Measurements from ENCODE around the gene ZNF749.

The ZNF749 gene

GRCh38 chr19:57435062-57435978, at the start of gene ZNF749:
Gene ZNF749, plus strand, starts transcription at chr19:57435325. Its CDS starts 254 bp downstream, at chr19:57435579.
- FAIRE-seq: peak; percentile 95

GRCh38 chr19:57389194-57389729, 45.9 kb upstream of the ZNF749 start:
- peak; percentile 99 for FAIRE-seq

DNA sequence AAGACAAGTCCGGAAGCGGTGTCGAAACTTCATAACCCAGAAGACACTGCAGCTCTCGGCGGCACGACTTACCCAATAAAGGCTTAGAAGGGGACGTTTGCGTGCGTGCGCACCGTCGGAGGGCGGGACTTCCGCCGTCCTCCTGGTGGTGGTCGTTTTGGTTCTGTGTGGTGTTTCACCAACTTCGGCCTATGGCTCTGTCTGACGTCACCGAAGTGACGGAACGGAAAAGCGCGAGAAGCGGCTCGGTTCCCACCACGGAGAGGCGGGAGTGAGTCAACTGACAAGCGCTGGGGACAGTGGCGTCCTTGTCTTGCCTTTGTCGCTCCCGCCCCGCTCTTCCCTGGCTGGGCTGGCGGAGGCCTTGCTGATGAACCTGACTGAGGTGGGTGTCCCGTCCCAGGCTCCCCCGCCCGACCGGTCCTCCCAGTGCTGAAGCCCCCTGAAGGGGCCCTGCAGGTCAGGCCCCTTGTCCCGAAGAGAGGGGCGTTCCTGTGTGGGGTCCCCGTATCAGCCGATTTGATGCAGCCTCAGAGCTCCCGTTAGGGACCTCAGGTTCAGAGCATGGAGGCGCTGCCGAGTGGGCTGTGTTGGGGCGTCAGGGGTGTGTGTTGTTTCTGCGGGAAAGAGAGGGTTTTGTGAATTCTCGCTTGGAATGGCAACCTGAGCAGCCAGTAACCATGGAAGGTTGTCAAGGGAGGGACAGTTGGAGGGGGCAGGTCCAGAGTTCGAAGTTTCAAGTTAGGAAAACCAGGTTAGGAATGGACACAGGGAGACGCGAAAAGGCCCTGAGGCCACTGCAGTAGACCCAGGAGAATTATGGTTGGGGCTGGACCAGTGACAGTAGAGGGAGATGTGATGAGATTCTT, 45.2 kb upstream of the ZNF749 start, which contains the start of gene ZNF548:
Gene ZNF548 (plus strand): TSS at position 125 of the 869 bp plus-strand sequence. CDS start 246 bp downstream, at position 371.
- FAIRE-seq: no peak

DNA sequence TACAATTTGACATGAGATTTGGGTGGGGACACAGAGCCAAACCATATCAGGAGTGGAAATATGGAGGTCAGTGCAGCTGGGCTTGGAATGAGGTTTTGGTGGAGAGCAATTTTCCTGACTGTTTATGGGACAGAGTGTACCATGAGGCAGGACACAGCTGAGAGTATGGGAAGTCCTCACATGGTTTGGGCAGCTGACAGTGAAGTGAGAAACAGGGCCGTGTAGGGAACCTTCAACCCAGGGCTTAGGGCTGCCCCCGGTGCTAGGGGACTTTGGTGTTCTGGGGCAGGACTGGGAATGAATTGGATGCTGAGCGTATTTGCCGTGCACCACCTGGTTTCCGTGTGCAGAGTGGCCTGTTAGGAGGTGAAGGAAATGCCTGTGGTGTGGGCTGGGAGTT, 39.4 kb upstream of the ZNF749 start:
- no peak for FAIRE-seq

GRCh38 chr19:57398868-57399267, 36.3 kb upstream of the ZNF749 start:
- FAIRE-seq: no peak

GRCh38 chr19:57403737-57404563, 31.2 kb upstream of the ZNF749 start:
- no peak for FAIRE-seq

DNA sequence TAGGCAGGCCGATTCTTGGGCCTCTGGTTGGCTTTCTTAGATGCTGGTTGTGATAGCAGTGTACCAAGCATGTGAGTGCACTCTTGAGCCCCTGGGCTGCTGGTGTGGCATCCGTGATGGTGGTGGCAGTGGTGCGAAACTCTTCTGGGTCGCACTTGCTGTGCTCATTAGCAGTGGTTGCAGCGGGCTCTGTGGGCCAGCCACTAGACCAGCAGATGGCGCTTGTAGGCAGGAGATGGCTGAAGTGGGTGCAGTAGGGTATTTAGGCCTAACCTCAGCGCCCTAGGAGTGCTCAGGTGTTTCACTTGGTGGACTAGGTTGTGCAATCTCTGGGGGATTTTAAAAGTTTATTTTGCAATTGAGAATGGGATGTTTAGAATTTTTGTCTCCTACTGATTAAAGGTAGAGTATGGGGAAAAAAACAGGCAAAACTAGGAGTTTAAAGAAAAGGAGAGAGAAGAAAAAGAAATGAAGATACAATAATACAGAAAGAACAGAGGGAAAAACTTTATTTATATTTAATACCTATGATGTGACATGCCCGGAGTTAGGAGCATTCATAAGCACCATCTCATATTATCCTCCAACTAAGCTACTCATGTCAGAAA, 28.5 kb upstream of the ZNF749 start:
- FAIRE-seq: peak; percentile 27

DNA sequence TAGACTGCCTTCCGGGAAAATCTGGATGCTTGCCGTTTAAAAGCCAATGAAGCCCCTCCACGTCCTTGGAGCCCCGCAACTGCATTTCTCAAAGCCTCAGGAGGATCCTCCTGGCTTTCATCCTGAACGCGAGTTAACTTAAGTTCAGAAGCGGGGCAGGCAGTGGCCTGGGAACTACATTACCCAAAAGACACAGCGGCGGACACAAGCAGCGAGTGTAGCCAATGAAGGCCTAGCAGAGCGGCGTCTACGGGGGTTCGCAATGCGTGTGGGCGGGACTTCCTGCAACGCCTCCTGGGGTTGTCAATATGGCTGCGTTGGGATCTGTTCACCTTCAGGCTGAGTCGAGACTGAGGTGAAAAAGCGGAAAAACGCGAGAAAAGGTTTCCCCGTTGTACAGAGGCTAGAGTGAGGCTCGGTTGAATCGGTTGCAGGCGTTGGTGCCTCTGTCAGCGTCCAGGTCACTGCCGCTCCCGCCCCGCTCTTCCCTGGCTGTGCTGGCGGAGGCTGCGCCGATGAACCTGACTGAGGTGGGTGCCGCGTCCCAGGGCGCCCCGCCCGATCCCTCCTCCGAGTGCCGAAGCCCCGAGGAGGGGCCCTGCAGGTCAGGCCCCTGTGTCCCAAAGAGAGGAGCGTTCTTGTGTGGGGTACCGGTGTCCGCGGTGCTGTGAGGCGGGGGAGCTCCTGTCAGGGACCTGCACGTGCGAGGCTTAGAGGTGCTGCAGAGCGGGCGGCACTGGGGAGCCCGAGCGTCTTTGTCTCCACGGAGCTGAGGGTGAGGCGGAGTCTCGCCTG, 24.1 kb upstream of the ZNF749 start, which contains the start of gene ZNF17:
Gene ZNF17 (plus strand): TSS at position 285 of the 795 bp plus-strand sequence. CDS start 2,455 bp downstream, outside the sequence.
- peak; percentile 96 for FAIRE-seq

- FAIRE-seq: no peak
Measured at GRCh38 chr19:57419439-57419838, 15.7 kb upstream of the ZNF749 start.

DNA sequence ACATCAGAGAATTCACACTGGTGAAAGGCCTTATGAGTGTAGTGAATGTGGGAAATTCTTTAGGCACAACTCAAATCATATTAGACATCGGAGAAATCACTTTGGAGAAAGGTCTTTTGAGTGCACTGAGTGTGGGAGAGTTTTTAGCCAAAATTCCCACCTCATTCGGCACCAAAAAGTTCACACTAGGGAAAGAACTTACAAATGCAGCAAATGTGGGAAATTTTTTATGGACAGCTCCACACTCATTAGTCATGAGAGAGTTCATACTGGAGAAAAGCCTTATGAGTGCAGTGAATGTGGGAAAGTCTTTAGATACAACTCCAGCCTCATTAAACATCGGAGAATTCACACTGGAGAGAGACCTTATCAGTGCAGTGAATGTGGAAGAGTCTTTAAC, 14.1 kb upstream of the ZNF749 start:
- FAIRE-seq: no peak

DNA sequence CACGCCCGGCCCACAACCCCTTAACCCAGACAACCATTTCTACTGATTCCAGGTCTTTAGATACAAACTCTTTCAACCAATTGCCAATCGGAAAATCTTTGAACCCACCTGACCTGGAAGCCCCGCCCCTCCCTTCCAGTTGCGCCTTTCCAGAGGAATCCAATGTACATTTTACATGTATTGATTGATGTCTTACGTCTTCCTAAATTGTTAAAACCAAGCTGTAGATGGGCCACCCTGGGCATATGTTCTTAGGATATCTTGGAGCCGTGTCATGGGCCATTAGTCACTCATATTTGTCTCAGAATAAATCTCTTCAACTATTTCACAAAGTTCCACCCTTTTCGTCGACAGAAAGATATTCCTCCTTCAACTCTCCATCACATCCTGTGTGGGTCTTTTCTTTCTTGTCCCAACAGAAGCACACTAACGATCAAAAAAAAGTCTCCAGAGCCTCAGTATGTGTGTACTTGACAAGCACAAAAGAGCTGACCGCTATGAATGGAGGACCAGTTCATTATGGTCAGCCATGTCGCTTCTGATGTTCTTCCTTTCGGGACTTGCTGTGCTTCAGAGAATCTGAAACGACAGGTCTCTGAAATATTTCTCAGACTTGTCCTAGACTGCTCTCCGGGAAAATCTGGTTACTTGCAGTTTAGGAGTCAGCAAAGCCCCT, 601 bp upstream of the ZNF749 start:
- FAIRE-seq: no peak

DNA sequence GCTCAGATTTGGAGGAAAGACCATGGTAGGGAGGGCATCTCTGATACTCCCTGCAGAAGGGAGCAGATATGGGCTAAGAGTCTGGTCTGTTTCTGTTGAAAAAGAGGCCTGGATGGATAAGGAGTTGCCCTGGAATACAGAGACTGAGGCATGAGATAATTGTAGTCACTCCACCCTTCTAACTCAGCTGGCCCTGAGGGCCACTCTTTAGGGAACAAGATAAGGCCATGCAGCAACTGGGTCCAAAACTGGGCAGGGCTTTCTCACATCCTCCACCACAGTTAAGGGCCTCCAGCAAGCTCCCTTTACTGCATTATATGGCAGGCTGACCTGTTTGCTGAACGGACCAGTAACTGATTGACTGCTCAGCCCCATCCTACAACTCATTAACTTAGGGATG, 1.3 kb downstream of the ZNF749 start:
- FAIRE-seq: no peak

GRCh38 chr19:57437931-57438330, 2.8 kb downstream of the ZNF749 start:
- no peak for FAIRE-seq

DNA sequence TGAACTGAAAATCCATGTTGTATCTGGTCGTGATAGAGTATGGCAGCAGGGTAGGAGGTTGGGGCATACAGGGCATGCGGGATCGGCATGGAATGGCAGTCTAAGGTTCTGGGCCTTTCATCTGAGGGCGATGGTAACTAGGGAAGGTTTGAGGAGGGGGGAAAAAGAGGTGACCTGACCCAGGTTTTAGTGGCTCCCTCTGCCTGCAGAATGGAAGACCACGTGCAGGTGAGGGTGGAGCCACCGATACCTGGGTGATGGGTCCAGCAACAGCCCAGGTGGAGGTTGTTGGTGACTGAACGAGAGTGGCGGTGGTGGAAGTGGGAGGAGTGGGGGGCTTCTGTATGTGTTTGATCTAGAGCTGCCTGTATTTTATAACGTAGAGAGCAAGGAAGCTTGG, 3.8 kb downstream of the ZNF749 start:
- FAIRE-seq: no peak

- FAIRE-seq: no peak
Measured at GRCh38 chr19:57441979-57442752, 7.0 kb downstream of the ZNF749 start.

- FAIRE-seq: no peak
Measured at GRCh38 chr19:57443121-57443696, 8.1 kb downstream of the ZNF749 start.

DNA sequence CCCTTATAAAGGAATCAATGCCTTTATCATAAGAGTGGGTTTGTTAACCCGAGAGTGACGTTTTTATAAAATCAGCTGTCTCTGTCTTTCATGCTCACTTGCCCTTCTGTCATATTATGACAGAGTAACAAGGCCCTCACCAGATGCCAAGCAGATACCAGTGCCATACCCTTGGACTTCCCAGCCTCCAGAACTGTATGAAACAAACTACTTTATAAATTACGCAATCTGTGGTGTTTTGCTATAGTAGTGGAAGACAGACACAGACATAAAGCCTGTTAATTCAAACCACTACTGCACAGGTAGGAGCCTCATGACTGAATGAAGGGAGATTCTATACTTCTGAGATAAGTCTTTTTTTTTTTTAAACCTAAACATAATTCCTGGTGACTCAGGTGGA, 17.2 kb downstream of the ZNF749 start:
- FAIRE-seq: no peak

DNA sequence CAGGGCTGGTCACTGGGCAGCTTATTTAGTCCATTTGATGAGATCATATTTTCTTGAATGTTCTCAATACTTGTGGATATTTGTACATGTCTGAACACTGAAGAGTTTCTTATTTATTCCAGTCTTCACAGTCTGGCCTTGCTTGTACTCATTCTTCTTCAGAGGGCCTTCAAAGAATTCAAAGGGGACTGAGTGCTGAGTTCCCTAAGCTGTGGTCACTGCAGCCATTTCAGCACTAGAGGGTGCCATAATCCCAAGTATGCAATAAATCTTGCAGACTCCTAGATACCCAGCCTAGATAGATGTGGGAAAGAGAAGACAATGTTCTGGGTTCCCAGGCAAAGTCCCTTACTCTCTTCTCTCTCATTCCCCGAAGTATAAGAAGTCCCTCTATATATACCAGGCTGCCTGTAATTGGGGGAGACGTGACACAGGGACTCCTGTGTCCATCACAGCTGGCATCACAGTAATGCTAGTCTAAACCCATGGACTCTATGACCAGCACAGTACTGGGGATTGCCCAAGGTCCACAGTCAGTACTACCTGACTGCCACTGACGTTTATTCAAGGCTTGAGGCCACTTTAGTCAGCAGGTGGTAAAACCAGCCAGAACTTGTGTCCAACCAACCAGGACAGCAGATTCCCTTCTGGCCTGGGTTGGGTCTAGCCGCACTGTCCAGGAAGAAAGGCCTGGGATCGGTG, 30.7 kb downstream of the ZNF749 start:
- no peak for FAIRE-seq

Data from islet of Langerhans (tissue), 1 donor.